HG03565 (cell line): ENCODE results near the gene ZBP1.

ENCODE experiments used
- ATAC-seq: cut with Tn5 transposase; IDR thresholded peaks from one replicate; pipeline ENCODE4 v1.9.1; 2021; ENCODE audit warnings: mild to moderate bottlenecking, moderate library complexity; ENCODE audit not compliant: unreplicated experiment

The ZBP1 gene

GRCh38 chr20:57619051-57619831, 985 bp downstream of the ZBP1 start:
- ATAC-seq = peak; percentile 55

- no peak for ATAC-seq
Observed at GRCh38 chr20:57618764-57619050, 1.5 kb downstream of the ZBP1 start.

DNA sequence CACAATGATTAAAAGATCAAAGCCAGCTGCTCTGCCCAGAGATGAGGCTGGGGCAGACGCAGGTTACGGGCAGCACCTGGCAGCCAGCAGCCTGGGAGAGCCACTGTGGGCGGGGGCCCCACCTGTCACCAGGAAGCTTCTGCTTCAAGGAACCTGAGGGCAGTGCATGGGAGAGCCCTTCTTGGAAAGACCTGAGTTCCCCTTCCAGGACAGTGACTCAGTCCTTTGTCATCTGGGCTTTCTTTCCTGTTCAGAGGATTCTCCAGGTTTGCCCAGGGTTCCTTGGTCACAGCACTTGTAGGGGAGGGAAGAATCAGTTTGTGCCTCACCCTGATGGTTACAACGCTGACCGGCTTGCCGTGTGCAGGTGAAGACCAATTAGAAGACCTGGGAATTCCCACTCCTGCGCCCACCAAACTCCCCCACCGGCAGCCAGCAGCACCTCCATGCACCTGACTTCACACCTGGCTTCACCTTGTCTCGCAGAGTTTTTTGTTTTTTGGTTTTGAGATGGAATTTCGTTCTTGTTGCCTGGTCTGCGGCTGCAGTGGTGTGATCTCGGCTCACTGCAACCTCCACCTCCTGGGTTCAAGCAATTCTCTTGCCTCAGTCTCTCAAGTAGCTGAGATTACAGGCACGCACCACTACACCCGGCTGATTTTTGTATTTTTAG, 2.0 kb downstream of the ZBP1 start:
- no peak for ATAC-seq

GRCh38 chr20:57617079-57617795, 3.0 kb downstream of the ZBP1 start:
- ATAC-seq = no peak

GRCh38 chr20:57616143-57616951, 3.9 kb downstream of the ZBP1 start:
- ATAC-seq = no peak

DNA sequence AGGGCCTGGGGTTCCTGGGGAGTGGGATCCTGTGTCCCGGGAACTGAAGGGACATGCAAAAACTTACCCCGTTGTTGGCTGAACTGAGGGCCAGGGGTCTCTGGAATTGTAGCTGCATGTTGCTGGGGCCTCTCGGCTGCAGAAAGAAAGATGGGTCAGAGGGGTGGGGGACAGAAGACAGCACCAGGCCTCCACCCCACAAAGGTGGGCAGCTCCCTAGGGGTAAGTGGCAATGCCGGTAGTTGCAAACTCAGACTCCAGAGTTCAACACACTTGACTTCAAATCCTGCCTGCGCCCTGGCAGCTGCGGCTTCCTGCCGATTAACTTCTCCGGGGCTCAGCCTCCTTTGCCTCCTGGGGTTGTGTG, 4.8 kb downstream of the ZBP1 start:
- ATAC-seq = no peak

DNA sequence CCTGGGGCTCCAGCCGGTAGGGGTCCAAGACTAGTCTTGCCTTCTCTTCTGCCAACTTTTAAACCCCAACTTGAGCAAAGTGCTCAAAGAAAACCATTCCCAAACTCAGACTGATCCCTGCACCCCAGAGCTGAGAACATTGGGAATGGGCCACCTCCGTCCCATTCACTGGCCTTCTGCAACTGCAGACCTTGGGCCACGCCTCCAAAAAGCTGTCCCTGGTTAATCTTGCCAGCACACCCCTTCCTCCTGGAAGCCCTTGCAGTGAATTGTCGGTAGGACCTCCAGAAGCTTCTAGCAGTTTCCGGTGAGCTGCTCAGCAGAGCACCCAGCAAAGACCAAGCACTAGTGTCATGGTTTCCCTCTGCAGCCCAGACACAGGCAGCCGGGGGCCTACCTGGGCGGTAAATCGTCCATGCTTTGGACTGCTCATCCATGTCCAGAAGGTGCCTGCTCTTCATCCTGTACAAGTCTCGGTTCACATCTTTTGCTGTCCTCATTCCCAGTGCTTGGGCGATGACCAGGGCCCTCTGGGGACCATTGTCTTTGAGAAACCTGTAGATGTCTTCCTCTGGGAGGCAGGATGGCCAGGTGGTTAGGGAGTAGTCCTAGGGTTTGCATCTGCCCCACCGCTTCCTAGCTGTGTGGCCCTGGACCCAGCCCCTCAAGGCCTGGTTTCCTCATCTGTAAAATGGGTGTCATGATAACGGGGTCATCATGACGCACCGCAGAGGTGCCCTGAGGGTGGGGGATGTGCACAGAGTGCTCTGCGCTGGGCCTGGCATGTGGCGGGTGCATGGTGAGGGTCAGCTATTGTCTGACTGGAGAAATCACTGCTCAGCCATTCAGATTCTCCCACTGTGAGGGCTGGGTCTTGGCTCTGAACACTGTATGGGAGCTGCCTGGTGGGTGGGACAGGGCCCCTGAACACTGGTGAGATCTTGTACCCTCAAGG, 5.5 kb downstream of the ZBP1 start:
- ATAC-seq = no peak

DNA sequence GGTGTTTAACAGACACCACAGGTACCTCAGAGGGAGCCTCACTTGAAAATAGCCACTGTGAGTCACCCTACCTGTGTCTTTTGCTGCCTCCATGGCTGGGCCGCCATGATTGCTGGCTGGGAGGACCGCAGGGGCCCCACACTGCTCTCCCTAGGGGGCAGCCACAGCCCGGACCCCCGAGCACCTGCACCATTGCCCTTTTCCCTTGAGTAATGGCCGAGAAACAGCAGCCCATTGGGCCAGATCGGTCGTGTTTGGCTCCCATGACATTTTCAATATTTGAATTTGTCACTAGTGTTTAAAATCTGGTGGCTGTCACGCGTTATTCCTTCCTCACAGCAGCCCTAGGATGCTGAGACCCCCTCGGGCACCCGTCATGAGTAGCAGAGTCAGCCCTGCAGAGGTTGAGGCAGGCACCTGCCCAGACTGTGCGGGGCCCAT, 6.7 kb downstream of the ZBP1 start:
- no peak for ATAC-seq

DNA sequence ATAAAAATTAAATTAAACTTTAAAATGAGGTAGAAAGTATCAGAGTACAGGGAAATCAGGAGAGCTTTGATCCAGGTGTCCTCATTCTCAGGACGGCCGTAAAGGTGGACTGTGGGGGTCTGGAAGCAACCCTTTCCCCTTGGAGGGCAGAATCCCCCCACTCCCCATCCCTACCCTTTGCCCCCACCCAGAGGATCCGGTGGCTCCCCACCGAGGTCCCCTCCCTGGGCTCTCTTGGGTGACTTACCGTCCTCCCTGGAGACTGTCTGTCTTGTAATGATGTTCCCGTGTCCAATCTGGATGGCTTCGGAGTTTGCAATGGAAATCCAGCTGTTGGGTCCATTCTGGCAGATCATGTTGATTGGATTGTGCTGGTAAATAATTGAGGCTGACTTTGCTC, 7.3 kb downstream of the ZBP1 start:
- ATAC-seq = no peak

DNA sequence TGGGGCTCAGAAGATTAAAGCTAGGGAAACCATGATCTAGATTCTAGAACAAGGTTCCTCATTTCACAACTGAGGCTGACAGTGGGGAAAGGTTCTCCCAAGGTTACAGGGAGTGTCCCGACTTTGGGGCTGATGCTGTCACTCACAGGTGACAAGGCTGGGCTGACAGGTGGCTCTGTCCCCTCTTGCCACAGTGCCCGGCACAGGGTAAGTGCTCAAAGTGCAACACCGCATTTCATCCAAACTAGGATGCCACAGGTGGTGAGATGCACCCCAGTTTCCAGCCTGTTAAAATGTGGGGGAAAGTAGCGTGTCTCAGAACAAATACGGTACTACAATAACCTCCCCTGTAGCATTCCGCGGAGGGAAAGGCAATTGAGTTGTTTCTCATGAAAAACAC, 7.8 kb downstream of the ZBP1 start:
- ATAC-seq = no peak

GRCh38 chr20:57611586-57612311, 8.5 kb downstream of the ZBP1 start:
- ATAC-seq = no peak

DNA sequence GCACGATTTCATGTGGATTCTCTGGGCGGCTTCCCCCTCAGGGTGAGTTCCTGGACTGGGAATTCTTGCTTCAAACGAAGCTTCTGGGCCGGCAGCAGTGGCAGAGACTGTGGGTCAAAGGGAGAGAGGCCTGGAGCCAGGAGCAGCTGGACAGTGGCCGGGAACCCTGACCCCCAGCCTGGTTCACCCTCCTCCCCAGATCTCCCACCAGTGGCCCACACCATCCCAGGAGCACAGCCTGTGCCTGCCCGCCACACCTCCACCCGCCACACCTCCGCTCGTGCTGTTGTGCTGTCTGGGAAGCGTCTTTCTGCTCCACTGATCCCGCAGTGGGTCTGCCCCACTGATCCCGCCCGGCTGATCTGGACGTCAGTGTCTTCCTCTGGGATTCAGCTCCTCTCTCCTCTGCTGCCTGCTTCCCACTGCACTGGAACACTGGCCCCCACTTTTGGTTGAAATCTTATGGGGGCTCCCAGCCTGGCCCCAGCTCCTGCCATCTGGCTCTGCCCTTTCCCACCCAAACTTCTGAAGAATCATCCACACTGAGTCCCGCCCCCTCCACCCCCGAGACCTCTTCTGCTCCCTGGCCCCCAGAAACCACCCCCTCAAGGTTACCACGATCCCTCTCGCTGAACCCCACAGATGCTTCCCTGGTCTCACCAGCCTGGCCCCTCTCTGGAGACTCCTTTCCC, 9.8 kb downstream of the ZBP1 start:
- ATAC-seq = no peak

DNA sequence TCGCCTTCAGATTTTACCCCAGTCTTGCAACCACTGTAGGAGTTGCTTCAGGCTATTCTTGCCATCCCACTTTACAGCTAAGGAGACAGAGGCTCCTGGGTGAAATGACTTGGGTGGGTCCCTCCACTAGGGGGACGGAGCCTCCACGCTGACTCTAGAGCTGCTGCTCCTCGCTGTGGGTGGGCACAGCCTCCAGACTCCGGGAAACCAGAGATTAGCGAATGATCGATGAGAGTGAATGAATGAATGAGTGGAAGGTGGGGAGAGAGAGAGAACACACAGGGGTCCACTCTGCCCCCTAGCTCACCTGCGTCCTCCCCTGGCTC, 10.4 kb downstream of the ZBP1 start:
- no peak for ATAC-seq

DNA sequence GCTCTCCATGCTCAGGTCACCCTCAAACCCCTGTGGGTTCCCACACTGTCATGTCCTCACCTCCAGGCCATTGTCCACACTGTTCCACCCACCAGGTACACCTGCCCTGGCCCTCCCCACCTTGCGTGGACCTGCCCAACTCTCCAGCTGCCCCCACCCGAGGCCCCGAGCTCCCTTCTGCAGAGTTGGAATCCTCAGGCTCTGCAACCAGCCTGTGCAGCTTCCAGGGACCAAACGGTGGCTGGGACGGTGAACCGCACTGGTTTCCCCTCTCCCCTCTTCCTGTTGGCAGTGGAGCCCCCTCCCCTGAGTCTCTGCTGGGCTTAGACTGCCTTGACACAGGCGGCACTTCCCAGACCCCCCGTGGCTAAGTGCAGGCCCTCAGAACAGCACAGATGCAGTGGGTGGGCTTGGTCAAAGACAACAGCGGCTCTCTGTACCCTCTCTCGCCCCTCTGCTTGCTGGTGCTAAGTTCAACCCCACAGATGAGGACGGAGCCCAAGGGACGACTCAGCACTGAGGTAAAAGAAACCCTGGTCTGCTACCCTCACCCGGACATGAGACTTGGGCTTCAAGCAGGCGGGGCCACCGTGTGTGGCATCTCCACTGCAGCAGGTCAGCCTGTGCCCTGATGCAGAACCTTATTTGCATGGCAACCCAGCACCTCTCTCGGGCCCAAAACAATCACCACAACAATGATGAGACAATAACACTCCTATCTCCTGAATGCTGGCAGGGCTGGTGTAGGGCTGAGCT, 11.0 kb downstream of the ZBP1 start:
- ATAC-seq = no peak

GRCh38 chr20:57608516-57608915, 11.7 kb downstream of the ZBP1 start:
- ATAC-seq = no peak

- no peak for ATAC-seq
Observed at GRCh38 chr20:57605878-57606277, 14.3 kb downstream of the ZBP1 start.

DNA sequence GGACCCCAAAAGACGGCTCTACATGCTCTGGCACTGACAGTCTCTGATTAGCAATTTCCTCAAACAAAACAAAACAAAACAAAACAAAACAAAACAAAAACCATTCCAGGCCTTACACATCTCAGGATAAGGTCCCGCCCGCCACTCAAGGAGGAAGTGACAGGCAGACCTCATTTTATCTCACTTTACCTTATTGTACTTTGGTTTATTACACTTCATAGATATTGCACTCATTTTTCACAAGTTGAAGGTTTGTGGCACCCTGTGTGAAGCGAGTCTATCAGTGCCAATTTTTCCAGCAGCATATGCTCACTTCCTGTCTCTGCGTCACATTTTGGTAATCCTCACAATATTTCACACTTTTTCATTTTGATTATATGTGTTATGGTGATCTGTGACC, 15.2 kb downstream of the ZBP1 start:
- ATAC-seq = no peak

DNA sequence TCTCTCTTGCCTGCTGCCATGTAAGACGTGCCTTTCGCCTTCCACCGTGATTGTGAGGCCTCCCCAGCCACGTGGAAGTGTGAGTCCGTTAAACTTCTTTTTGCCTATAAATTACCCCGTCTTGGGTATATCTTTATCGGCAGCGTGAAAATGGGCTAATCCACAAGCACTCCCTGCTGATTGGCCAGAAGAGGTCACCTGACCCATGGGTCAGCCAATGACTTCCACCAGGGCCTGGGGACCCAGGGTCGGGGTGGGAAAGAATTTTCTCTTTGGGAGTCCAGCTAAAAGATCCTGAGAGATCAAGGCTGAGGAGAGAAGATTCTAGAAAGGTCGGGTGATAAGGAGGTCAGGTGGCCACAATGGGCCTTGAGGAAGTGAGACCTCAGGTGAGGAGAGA, 17.1 kb downstream of the ZBP1 start:
- no peak for ATAC-seq
